Measurements from ENCODE around the gene AP1M1. TPM values are rescaled to one million over a fixed set of nuclear protein-coding genes. Genes with fewer than 3 reads are reported as not detected.
"Not testable (repeated sequence)": the region's sequence is repeated elsewhere in the genome, so short reads cannot be mapped to it uniquely, and the experiment has no call there.

The AP1M1 gene
- total RNA-seq, 1 experiment from 2014 or later = 88.7 TPM

GRCh38 chr19:16284505-16284904 lies 86.8 kb downstream of the AP1M1 start:
- Histone ChIP-seq H3K27ac (ENCODE audit: low read length) (no peak overlapping the region), H3K9me3 (ENCODE audit: control insufficient read depth, insufficient read depth, low read depth, low read length) (no peaks in the 10 kb centered on the region), H3K36me3 (ENCODE audit: control insufficient read depth, insufficient read depth, low read length) (no peaks in the 10 kb centered on the region), H3K4me3 (ENCODE audit: low read depth in 2 of 2, low read length in 2 of 2) (no peak overlapping the region), H3K4me1 (ENCODE audit: control insufficient read depth, insufficient read depth, low read length) (peaks cover 13% of the 10 kb centered on the region), H3K27me3 (ENCODE audit: control insufficient read depth, insufficient read depth, low read length) (no peaks in the 10 kb centered on the region)
- in situ Hi-C loops (cut with HindIII; ENCODE audit: low pct_unique_long_range_greater_than_20kb, low sequenced_read_pairs) = no loop called here
- POLR2A ChIA-PET = no interaction called here
- ATAC-seq (no peak), DNase-seq (ENCODE audit: low read depth, low spot score) (no peak)
- no TSS peak for BruUV-seq (replicated peaks)
- no peak for TF ChIP-seq REST (IDR thresholded peaks at IDR 0.05; ENCODE audit: insufficient read depth in 1 of 2, low read depth in 2 of 2, low read length in 1 of 2)
- no peak for TF ChIP-seq TCF7L2 (IDR thresholded peaks at IDR 0.05; ENCODE audit: low read depth, low read length)
- no peak for TF ChIP-seq SIN3A (IDR thresholded peaks at IDR 0.05; ENCODE audit: borderline replicate concordance, insufficient read depth, low read depth, low read length)
- TF ChIP-seq CTCF (IDR thresholded peaks at IDR 0.05) = no peak
- TF ChIP-seq POLR2AphosphoS5 (IDR thresholded peaks at IDR 0.05; ENCODE audit: low read depth, low read length) = no peak
- CTCF ChIA-PET = no interaction called here
- intact Hi-C loops (cut with micrococcal nuclease; ENCODE audit: unreplicated experiment) = no loop called here

GRCh38 chr19:16285079-16285478 lies 87.4 kb downstream of the AP1M1 start:
- H3K9me3 ChIP-seq (ENCODE audit: control insufficient read depth, insufficient read depth, low read depth, low read length); in situ Hi-C loops (cut with HindIII; ENCODE audit: low pct_unique_long_range_greater_than_20kb, low sequenced_read_pairs); DNase-seq (ENCODE audit: low read depth, low spot score); CTCF ChIA-PET; ATAC-seq; H3K27me3 ChIP-seq (ENCODE audit: control insufficient read depth, insufficient read depth, low read length); H3K27ac ChIP-seq (ENCODE audit: low read length); POLR2A ChIA-PET; H3K4me3 ChIP-seq (ENCODE audit: low read depth in 2 of 2, low read length in 2 of 2); H3K36me3 ChIP-seq (ENCODE audit: control insufficient read depth, insufficient read depth, low read length); intact Hi-C loops (cut with micrococcal nuclease; ENCODE audit: unreplicated experiment); BruUV-seq (replicated peaks): not testable (repeated sequence)
- H3K4me1 ChIP-seq (ENCODE audit: control insufficient read depth, insufficient read depth, low read length) = peaks cover 13% of the 10 kb centered on the region

- ATAC-seq = peak; percentile 47; the same call in 1 of the 2 replicates
- peak overlapping the region in 1 of 2 experiments; percentile 14; a peak in 1 of 4 replicates for H3K4me3 ChIP-seq (ENCODE audit: low read depth in 2 of 2, low read length in 2 of 2)
- H3K27ac ChIP-seq (ENCODE audit: low read length) = no peak overlapping the region
- CTCF ChIA-PET = no interaction called here
- H3K4me1 ChIP-seq (ENCODE audit: control insufficient read depth, insufficient read depth, low read length) = peaks cover 16% of the 10 kb centered on the region
- no peaks in the 10 kb centered on the region for H3K36me3 ChIP-seq (ENCODE audit: control insufficient read depth, insufficient read depth, low read length)
- in situ Hi-C loops (cut with HindIII; ENCODE audit: low pct_unique_long_range_greater_than_20kb, low sequenced_read_pairs) = no loop called here
- H3K27me3 ChIP-seq (ENCODE audit: control insufficient read depth, insufficient read depth, low read length) = no peaks in the 10 kb centered on the region
- POLR2A ChIA-PET = no interaction called here
- H3K9me3 ChIP-seq (ENCODE audit: control insufficient read depth, insufficient read depth, low read depth, low read length) = no peaks in the 10 kb centered on the region
- BruUV-seq (replicated peaks) = no TSS peak
- TF ChIP-seq REST (IDR thresholded peaks at IDR 0.05; ENCODE audit: insufficient read depth in 1 of 2, low read depth in 2 of 2, low read length in 1 of 2) = no peak
- TF ChIP-seq POLR2AphosphoS5 (IDR thresholded peaks at IDR 0.05; ENCODE audit: low read depth, low read length) = no peak
- TF ChIP-seq CTCF (IDR thresholded peaks at IDR 0.05) = no peak
- no peak for TF ChIP-seq SIN3A (IDR thresholded peaks at IDR 0.05; ENCODE audit: borderline replicate concordance, insufficient read depth, low read depth, low read length)
- TF ChIP-seq TCF7L2 (IDR thresholded peaks at IDR 0.05; ENCODE audit: low read depth, low read length) = no peak
- intact Hi-C loops (cut with micrococcal nuclease; ENCODE audit: unreplicated experiment) = no loop called here
- no peak for DNase-seq (ENCODE audit: low read depth, low spot score)
Measured at GRCh38 chr19:16285769-16286498, 88.2 kb downstream of the AP1M1 start.

Measured in Panc1 (cell line).